ENCODE data around the gene MBTPS1.

DNA sequence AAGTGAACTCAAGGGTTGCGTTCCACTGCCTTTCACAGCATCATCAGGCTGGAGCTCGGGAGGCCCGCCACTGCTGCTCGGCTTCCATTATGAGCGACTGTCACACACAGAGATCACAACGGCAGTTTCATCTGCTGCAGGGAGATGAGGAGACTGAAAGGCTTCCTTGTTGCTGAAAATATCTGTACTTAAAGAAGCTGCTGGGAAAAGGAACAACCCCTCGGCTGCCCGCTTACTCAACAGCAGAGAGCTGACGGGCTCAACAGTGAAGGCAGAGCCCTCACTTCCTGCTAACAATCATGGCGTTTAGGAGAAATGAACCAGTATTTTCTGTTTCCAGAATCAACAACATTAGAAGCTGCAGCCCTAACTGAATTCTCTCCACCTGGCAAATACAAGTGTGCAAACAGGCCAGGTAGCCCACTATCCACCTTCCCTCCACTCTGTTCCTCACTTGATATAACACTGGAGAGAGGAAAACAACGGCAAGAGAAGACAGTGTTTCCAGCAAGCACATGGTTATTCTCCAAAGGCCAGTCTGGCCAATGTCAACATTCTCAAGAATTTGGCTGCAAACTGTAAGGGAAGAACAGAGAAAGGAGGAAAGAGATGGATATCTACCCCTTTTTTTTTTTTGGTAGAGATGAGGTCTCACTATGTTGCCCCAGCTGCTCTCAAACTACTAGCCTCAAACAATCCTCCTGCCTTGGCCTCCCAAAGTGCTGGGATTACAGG is 33.7 kb downstream of the MBTPS1 start:
- TF ChIP-seq, protein P1, sequence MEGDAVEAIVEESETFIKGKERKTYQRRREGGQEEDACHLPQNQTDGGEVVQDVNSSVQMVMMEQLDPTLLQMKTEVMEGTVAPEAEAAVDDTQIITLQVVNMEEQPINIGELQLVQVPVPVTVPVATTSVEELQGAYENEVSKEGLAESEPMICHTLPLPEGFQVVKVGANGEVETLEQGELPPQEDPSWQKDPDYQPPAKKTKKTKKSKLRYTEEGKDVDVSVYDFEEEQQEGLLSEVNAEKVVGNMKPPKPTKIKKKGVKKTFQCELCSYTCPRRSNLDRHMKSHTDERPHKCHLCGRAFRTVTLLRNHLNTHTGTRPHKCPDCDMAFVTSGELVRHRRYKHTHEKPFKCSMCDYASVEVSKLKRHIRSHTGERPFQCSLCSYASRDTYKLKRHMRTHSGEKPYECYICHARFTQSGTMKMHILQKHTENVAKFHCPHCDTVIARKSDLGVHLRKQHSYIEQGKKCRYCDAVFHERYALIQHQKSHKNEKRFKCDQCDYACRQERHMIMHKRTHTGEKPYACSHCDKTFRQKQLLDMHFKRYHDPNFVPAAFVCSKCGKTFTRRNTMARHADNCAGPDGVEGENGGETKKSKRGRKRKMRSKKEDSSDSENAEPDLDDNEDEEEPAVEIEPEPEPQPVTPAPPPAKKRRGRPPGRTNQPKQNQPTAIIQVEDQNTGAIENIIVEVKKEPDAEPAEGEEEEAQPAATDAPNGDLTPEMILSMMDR (IDR thresholded peaks at IDR 0.05) = no peak
- TF ChIP-seq POLR2A (IDR thresholded peaks at IDR 0.05) = no peak
